SU-DHL-6 (cell line): Measurements from ENCODE around the gene ZCCHC24.

Experiments used
- H2AFZ ChIP-seq: fragments of 200-600 bp; sonication (generic); 2 replicates; pipeline ENCODE4 v1.6.1; 2014; ENCODE audit warnings: low read depth, mild to moderate bottlenecking, moderate library complexity, mixed read lengths, antibody characterized with exemption, low read length; ENCODE audit not compliant: severe bottlenecking
- H3F3A ChIP-seq: fragments of 200-600 bp; shearing (Covaris generic); 2 replicates; pipeline ENCODE4 v1.6.0; 2016; ENCODE audit warnings: antibody characterized with exemption, mild to moderate bottlenecking; ENCODE audit not compliant: insufficient read depth
- H3K27ac ChIP-seq: fragments of 200-600 bp; sonication (generic); 2 replicates; pipeline ENCODE4 v1.5.1; 2016; ENCODE audit warnings: low read depth, mild to moderate bottlenecking, low read length, moderate library complexity, mixed read lengths
- H3K27me3 ChIP-seq: fragments of 200-600 bp; sonication (generic), shearing (Covaris generic); 2 replicates; pipeline ENCODE4 v1.6.0; 2014; ENCODE audit warnings: mild to moderate bottlenecking, low read length
- H3K36me3 ChIP-seq: fragments of 200-600 bp; sonication (generic); 2 replicates; pipeline ENCODE4 v1.6.1; 2014; ENCODE audit warnings: mild to moderate bottlenecking, low read length, mixed read lengths
- H3K4me2 ChIP-seq: fragments of 300-600, 200-600 bp; shearing (Covaris generic), sonication (generic); 2 replicates; pipeline ENCODE4 v1.6.0; 2014; ENCODE audit warnings: low read length, low read depth, mild to moderate bottlenecking; ENCODE audit not compliant: poor library complexity, severe bottlenecking
- H3K4me3 ChIP-seq: fragments of 200-600 bp; sonication (generic); 2 replicates; pipeline ENCODE4 v1.5.1; 2014; ENCODE audit warnings: antibody characterized with exemption, low read length, mild to moderate bottlenecking, mixed read lengths; ENCODE audit not compliant: insufficient read depth, poor library complexity, severe bottlenecking
- H3K79me2 ChIP-seq: fragments of 200-600 bp; sonication (generic); 2 replicates; pipeline ENCODE4 v1.6.1; 2014; ENCODE audit warnings: mild to moderate bottlenecking, low read length, moderate library complexity; ENCODE audit not compliant: insufficient read depth
- H3K9ac ChIP-seq: fragments of 200-600 bp; sonication (generic); 2 replicates; pipeline ENCODE4 v1.7.0; 2014; ENCODE audit warnings: mild to moderate bottlenecking, low read length
- H3K9me2 ChIP-seq: fragments of 200-600 bp; sonication (generic); replicated peaks from 2 replicates; pipeline ENCODE4 v1.6.1; 2014; ENCODE audit warnings: low read length; ENCODE audit not compliant: insufficient read depth
- H3K9me3 ChIP-seq: fragments of 200-600 bp; sonication (generic); 2 replicates; pipeline ENCODE4 v1.6.1; 2014; ENCODE audit warnings: low read length, mixed read lengths; ENCODE audit not compliant: insufficient read depth
- H4K20me1 ChIP-seq: fragments of 200-600 bp; sonication (generic); 2 replicates; pipeline ENCODE4 v1.6.1; 2014; ENCODE audit warnings: low read depth, mild to moderate bottlenecking, antibody characterized with exemption, low read length, moderate library complexity, mixed read lengths
- EZH2phosphoT487 ChIP-seq: fragments of 200-600 bp; sonication (generic), shearing (Covaris generic); conservative IDR thresholded peaks from 2 replicates; pipeline ENCODE4 v1.6.1; 2018; ENCODE audit warnings: mild to moderate bottlenecking, antibody characterized with exemption, low read length, moderate library complexity, mixed read lengths
- TF ChIP-seq, protein P1 (sequence below): fragments of 200-600 bp; sonication (generic); IDR thresholded peaks from one replicate; pipeline ENCODE4 v1.5.1; 2017; ENCODE audit warnings: antibody characterized with exemption, mild to moderate bottlenecking, low read length, moderate library complexity; ENCODE audit not compliant: insufficient read depth, poor library complexity, severe bottlenecking

ZCCHC24 gene

DNA sequence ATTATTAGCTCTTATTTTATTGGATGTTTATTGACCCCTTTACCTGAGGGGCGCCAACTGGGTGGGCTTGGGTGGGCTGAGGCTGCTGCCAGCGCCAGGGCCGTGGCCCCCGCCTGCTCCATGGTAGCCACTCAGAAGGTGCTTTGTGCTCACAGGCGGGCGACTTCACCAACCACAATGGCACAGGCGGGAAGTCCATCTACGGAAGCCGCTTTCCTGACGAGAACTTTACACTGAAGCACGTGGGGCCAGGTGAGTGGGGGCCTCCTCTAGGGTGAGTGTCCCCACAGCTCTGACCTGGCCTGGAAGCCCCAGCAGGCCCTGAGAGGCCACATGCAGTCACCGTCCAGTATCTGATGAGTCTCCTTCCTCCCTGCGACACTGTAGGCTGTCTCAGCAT lies 94.1 kb downstream of the ZCCHC24 start:
- Histone ChIP-seq H4K20me1 (peaks cover 16% of the 10 kb centered on the region; the same call in 1 of the 2 replicates), H3K4me2 (no peak overlapping the region), H3F3A (peaks cover 3% of the 10 kb centered on the region), H3K9ac (no peak overlapping the region), H3K9me2 (no peaks in the 10 kb centered on the region), H2AFZ (no peak overlapping the region), H3K36me3 (peaks cover 6% of the 10 kb centered on the region; the same call in 1 of the 2 replicates), H3K4me3 (no peak overlapping the region), H3K79me2 (peaks cover 26% of the 10 kb centered on the region), H3K9me3 (no peaks in the 10 kb centered on the region), H3K27ac (no peak overlapping the region), H3K27me3 (no peaks in the 10 kb centered on the region)
- TF ChIP-seq, protein P1, sequence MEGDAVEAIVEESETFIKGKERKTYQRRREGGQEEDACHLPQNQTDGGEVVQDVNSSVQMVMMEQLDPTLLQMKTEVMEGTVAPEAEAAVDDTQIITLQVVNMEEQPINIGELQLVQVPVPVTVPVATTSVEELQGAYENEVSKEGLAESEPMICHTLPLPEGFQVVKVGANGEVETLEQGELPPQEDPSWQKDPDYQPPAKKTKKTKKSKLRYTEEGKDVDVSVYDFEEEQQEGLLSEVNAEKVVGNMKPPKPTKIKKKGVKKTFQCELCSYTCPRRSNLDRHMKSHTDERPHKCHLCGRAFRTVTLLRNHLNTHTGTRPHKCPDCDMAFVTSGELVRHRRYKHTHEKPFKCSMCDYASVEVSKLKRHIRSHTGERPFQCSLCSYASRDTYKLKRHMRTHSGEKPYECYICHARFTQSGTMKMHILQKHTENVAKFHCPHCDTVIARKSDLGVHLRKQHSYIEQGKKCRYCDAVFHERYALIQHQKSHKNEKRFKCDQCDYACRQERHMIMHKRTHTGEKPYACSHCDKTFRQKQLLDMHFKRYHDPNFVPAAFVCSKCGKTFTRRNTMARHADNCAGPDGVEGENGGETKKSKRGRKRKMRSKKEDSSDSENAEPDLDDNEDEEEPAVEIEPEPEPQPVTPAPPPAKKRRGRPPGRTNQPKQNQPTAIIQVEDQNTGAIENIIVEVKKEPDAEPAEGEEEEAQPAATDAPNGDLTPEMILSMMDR, result no peak
- no peak for TF ChIP-seq EZH2phosphoT487

DNA sequence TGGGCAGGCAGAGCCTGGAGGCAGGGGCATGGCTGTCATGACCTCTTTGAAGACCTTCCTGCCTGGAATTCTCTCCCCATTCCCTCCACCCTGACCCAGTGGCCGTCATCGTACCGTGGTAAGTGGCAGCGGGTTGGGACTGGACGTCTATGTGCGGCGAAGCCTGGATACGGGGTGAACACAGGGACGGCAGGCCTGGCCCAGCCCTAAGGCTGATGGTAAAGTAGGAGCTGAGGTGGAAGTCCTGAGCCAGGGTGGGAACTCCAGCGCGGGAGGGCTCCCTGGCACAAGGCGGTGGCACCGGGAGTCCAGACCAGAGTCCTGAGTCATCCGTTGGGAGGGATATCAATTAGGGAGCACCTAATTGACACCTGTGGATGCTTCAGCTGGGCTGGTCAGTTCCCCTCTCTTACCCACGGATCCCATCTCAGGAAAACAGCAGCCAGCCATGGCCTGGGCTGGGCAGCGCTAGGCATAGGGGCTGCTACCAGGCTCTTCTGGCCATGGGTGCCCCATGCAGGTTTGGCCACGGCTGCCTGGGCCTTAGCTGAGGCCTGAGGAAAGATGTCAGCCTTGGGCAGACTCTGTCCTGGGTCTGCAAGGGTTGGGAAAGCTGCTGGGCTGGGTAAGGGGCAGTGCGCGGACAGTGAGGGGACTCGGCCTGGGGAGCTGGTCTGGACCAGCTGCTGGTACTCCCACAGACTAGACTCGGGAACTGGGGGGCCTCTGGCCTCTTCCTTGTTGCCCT lies 94.8 kb downstream of the ZCCHC24 start:
- H3K9ac ChIP-seq, result no peak overlapping the region
- H3K27me3 ChIP-seq, result no peaks in the 10 kb centered on the region
- peaks cover 26% of the 10 kb centered on the region for H3K79me2 ChIP-seq
- H3K4me3 ChIP-seq, result no peak overlapping the region
- H3F3A ChIP-seq, result peaks cover 3% of the 10 kb centered on the region
- peaks cover 6% of the 10 kb centered on the region; the same call in 1 of the 2 replicates for H3K36me3 ChIP-seq
- peaks cover 16% of the 10 kb centered on the region; the same call in 1 of the 2 replicates for H4K20me1 ChIP-seq
- H3K27ac ChIP-seq, result no peak overlapping the region
- TF ChIP-seq, protein P1, result no peak
- no peak for TF ChIP-seq EZH2phosphoT487
- no peak overlapping the region for H2AFZ ChIP-seq
- no peak overlapping the region for H3K4me2 ChIP-seq
- no peaks in the 10 kb centered on the region for H3K9me2 ChIP-seq
- H3K9me3 ChIP-seq, result no peaks in the 10 kb centered on the region

DNA sequence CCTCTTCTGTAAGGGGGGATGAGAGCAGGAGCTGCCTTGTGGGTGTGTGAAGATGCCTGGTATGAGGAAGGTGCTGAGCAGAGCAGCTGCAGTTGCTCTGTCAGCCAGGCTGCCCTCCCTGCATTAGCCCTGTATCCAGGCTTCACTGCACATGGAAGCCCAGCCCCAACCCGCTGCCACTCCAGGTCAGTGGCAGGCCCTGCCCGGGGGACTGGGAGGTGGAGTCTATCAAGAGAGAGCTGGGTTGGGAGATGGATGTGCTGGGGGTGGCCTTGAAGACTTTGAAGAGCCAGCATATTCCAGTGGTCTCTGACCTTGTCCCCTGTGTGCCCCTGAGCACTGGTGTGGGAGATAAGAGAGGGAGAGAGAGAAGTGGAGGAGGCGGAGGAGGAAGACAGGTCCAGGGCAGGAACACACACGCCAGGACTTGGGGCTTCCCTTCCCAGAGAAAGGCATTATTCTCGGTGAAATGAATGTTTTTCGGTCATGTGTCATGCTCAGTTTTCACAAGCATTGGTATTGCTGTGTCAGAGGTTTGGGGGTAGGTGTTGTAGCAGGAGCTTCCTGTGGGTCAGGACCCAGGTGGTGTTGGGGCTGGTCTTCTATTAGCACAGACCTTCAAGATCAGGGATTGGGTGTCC lies 95.5 kb downstream of the ZCCHC24 start:
- Histone ChIP-seq H3K4me3 (no peak overlapping the region), H3K9me3 (no peaks in the 10 kb centered on the region), H4K20me1 (peaks cover 16% of the 10 kb centered on the region; the same call in 1 of the 2 replicates), H3K36me3 (peaks cover 6% of the 10 kb centered on the region; the same call in 1 of the 2 replicates), H3K9ac (no peak overlapping the region), H3K4me2 (no peak overlapping the region), H3K79me2 (peaks cover 26% of the 10 kb centered on the region), H3K27me3 (no peaks in the 10 kb centered on the region), H3K27ac (no peak overlapping the region), H2AFZ (no peak overlapping the region), H3K9me2 (no peaks in the 10 kb centered on the region), H3F3A (peaks cover 3% of the 10 kb centered on the region)
- TF ChIP-seq EZH2phosphoT487, result no peak
- TF ChIP-seq, protein P1, result no peak
